ENCODE results near the gene CPEB4. TPM values are rescaled to one million over a fixed set of nuclear protein-coding genes. Genes with fewer than 3 reads are reported as not detected.

The CPEB4 gene
- total and polyA plus RNA-seq, 2 donors (not counting 3 experiments of a cell fraction or from before 2014, with no cell fraction given): 11.3 to 16.4 TPM

GRCh38 chr5:173848986-173849596 lies 39.1 kb upstream of the CPEB4 start:
- dilution Hi-C loops (cut with MboI; ENCODE audit: extremely low pct_ligation_motif_present, low sequenced_read_pairs) (no loop called here), intact Hi-C loops (cut with micrococcal nuclease) (no loop called here)
- Histone ChIP-seq H3K9me1 (replicated peaks; ENCODE audit: control insufficient read depth, extremely low read depth, insufficient read depth, low read length) (no peaks in the 10 kb centered on the region), H3K27ac (ENCODE audit: insufficient read depth, low read depth, low read length) (no peak overlapping the region), H3K9ac (replicated peaks; ENCODE audit: extremely low read depth, insufficient read depth, low read length) (no peak overlapping the region), H3K9me3 (replicated peaks; ENCODE audit: control insufficient read depth, insufficient read depth, low read length) (no peaks in the 10 kb centered on the region), H3K4me1 (ENCODE audit: control insufficient read depth, extremely low read depth, insufficient read depth, low read length) (no peaks in the 10 kb centered on the region), H4K20me1 (replicated peaks; ENCODE audit: control insufficient read depth, extremely low read depth, insufficient read depth, low read length) (no peaks in the 10 kb centered on the region), H3K4me2 (ENCODE audit: insufficient read depth, low read length) (no peak overlapping the region), H3K27me3 (ENCODE audit: control insufficient read depth in 2 of 2, insufficient read depth in 2 of 2, low read length in 2 of 2) (no peaks in the 10 kb centered on the region), H3K79me2 (ENCODE audit: control insufficient read depth, insufficient read depth, low read length) (no peaks in the 10 kb centered on the region), H2AFZ (ENCODE audit: low read depth, low read length) (no peak overlapping the region), H3K36me3 (ENCODE audit: control insufficient read depth in 2 of 2, extremely low read depth in 1 of 2, insufficient read depth in 2 of 2, low read length in 2 of 2) (no peaks in the 10 kb centered on the region), H3K4me3 (replicated peaks in 1 of 3; ENCODE audit: insufficient read depth in 1 of 3, low read depth in 1 of 3, low read length in 3 of 3) (no peak overlapping the region)
- FAIRE-seq: no peak
- CTCF ChIA-PET: interaction anchor here (1.1 to 1.9 kb wide), 2 partner anchors 76 to 85 kb away, joined by 3 to 7 read pairs; no protein-coding TSS in a partner anchor
- no TSS peak for BruUV-seq (replicated peaks)
- TF ChIP-seq JUN (IDR thresholded peaks at IDR 0.05; ENCODE audit: borderline replicate concordance, insufficient read depth, insufficient read length, low read depth): no peak
- TF ChIP-seq MAX (IDR thresholded peaks at IDR 0.05; ENCODE audit: insufficient read depth, insufficient read length): no peak
- no peak for TF ChIP-seq EZH2 (IDR thresholded peaks at IDR 0.05; ENCODE audit: borderline replicate concordance, low read depth, low read length, severe bottlenecking)
- peak; percentile 7 for TF ChIP-seq FOS (IDR thresholded peaks at IDR 0.05; ENCODE audit: borderline replicate concordance, insufficient read depth, low read length)
- POLR2A ChIA-PET: no interaction called here
- DNase-seq (ENCODE audit: low read depth, low spot score): no peak

GRCh38 chr5:173849908-173850307 lies 38.2 kb upstream of the CPEB4 start:
- H3K79me2 ChIP-seq (ENCODE audit: control insufficient read depth, insufficient read depth, low read length): no peaks in the 10 kb centered on the region
- H3K9ac ChIP-seq (replicated peaks; ENCODE audit: extremely low read depth, insufficient read depth, low read length): no peak overlapping the region
- H3K27ac ChIP-seq (ENCODE audit: insufficient read depth, low read depth, low read length): no peak overlapping the region
- no peaks in the 10 kb centered on the region for H3K9me1 ChIP-seq (replicated peaks; ENCODE audit: control insufficient read depth, extremely low read depth, insufficient read depth, low read length)
- peaks cover 5% of the 10 kb centered on the region for H3K4me1 ChIP-seq (ENCODE audit: control insufficient read depth, extremely low read depth, insufficient read depth, low read length)
- H2AFZ ChIP-seq (ENCODE audit: low read depth, low read length): no peak overlapping the region
- no peaks in the 10 kb centered on the region for H4K20me1 ChIP-seq (replicated peaks; ENCODE audit: control insufficient read depth, extremely low read depth, insufficient read depth, low read length)
- no peak for TF ChIP-seq CTCF (IDR thresholded peaks at IDR 0.05; ENCODE audit: extremely low read depth in 1 of 2, insufficient read depth in 1 of 2, low read depth in 1 of 2, low read length in 2 of 2)
- TF ChIP-seq MYC (IDR thresholded peaks at IDR 0.05; ENCODE audit: low read depth, low read length): no peak
- TF ChIP-seq POLR2AphosphoS5 (IDR thresholded peaks at IDR 0.05; ENCODE audit: insufficient read depth, low read depth, low read length): no peak
- no peak for TF ChIP-seq GATA2 (IDR thresholded peaks at IDR 0.05; ENCODE audit: insufficient read depth, insufficient read length, low read depth, low read length)
- TF ChIP-seq FOS (IDR thresholded peaks at IDR 0.05; ENCODE audit: borderline replicate concordance, insufficient read depth, low read length): no peak
- no peak for TF ChIP-seq JUN (IDR thresholded peaks at IDR 0.05; ENCODE audit: borderline replicate concordance, insufficient read depth, insufficient read length, low read depth)
- no peak for TF ChIP-seq EZH2 (IDR thresholded peaks at IDR 0.05; ENCODE audit: borderline replicate concordance, low read depth, low read length, severe bottlenecking)
- no peak for TF ChIP-seq POLR2A (IDR thresholded peaks at IDR 0.05; ENCODE audit: low read depth, low read length)
- no peak for TF ChIP-seq MAX (IDR thresholded peaks at IDR 0.05; ENCODE audit: insufficient read depth, insufficient read length)
- H3K27me3 ChIP-seq (ENCODE audit: control insufficient read depth in 2 of 2, insufficient read depth in 2 of 2, low read length in 2 of 2): no peaks in the 10 kb centered on the region
- H3K4me3 ChIP-seq (replicated peaks in 1 of 3; ENCODE audit: insufficient read depth in 1 of 3, low read depth in 1 of 3, low read length in 3 of 3): no peak overlapping the region
- H3K36me3 ChIP-seq (ENCODE audit: control insufficient read depth in 2 of 2, extremely low read depth in 1 of 2, insufficient read depth in 2 of 2, low read length in 2 of 2): no peaks in the 10 kb centered on the region
- H3K9me3 ChIP-seq (replicated peaks; ENCODE audit: control insufficient read depth, insufficient read depth, low read length): no peaks in the 10 kb centered on the region
- no peak for FAIRE-seq
- dilution Hi-C loops (cut with MboI; ENCODE audit: extremely low pct_ligation_motif_present, low sequenced_read_pairs): no loop called here
- no peak overlapping the region for H3K4me2 ChIP-seq (ENCODE audit: insufficient read depth, low read length)
- no TSS peak for BruUV-seq (replicated peaks)
- POLR2A ChIA-PET: no interaction called here
- intact Hi-C loops (cut with micrococcal nuclease): no loop called here
- no peak for DNase-seq (ENCODE audit: low read depth, low spot score)
- CTCF ChIA-PET: interaction anchor here (1.9 kb wide), 1 partner anchor 75 kb away, joined by 7 read pairs; no protein-coding TSS in a partner anchor

All from endothelial cell of umbilical vein (primary cell).